K562 (cell line): Measurements from ENCODE around the gene EMILIN3. TPM values are rescaled to one million over a fixed set of nuclear protein-coding genes. Genes with fewer than 3 reads are reported as not detected.
A peak's percentile ranks its signal among the peaks of the same experiment; 100 is the strongest.

Source experiments
- ATF1 ChIP-seq, 2 experiments: fragments of 450-650 bp in 1 of 2; IDR thresholded peaks; 2 replicates each; pipeline ENCODE4 v1.6.1; 2016; ENCODE audit warnings: missing compliant biosample characterization in 1 of 2, missing genetic modification characterization in 1 of 2
- ATF2 ChIP-seq: sonication (generic); formaldehyde crosslinking; IDR thresholded peaks from 2 replicates; pipeline ENCODE4 v1.8.1; 2022; ENCODE audit warnings: missing genetic modification reagents
- BCLAF1 ChIP-seq, 2 experiments: fragments of 450-650 bp in 1 of 2; IDR thresholded peaks; 2 replicates each; pipeline ENCODE4 v1.6.1; 2011 to 2017; ENCODE audit warnings: low read depth in 2 of 2, antibody characterized with exemption in 1 of 2, borderline replicate concordance in 1 of 2, low read length in 1 of 2, mild to moderate bottlenecking in 1 of 2, mixed read lengths in 1 of 2; ENCODE audit not compliant: control insufficient read depth in 1 of 2
- CBFA2T2 ChIP-seq: fragments of 450-650 bp; conservative IDR thresholded peaks from 2 replicates; pipeline ENCODE4 v1.6.1; 2017; ENCODE audit warnings: mild to moderate bottlenecking
- DDX20 ChIP-seq: fragments of 450-650 bp; IDR thresholded peaks from 2 replicates; pipeline ENCODE4 v1.6.1; 2016; ENCODE audit warnings: missing genetic modification characterization, low read depth, mild to moderate bottlenecking, missing compliant biosample characterization, moderate library complexity
- DPF2 ChIP-seq: fragments of 450-650 bp; IDR thresholded peaks from 2 replicates; pipeline ENCODE4 v1.6.1; 2016
- ELK3 ChIP-seq: fragments of 450-650 bp; formaldehyde crosslinking; IDR thresholded peaks from 2 replicates; pipeline ENCODE4 v1.4.0; 2020; ENCODE audit warnings: mild to moderate bottlenecking
- HMGN3 ChIP-seq: IDR thresholded peaks from 2 replicates; pipeline ENCODE4 v1.6.1; 2011; ENCODE audit warnings: borderline replicate concordance, low read depth, mild to moderate bottlenecking, mixed read lengths, low read length; ENCODE audit not compliant: insufficient read length; ENCODE audit errors: extremely low read depth
- KDM2B ChIP-seq: fragments of 250-450 bp; sonication (Bioruptor Pico); IDR thresholded peaks from 2 replicates; pipeline ENCODE4 v1.8.0; 2021; ENCODE audit warnings: mild to moderate bottlenecking, moderate library complexity
- KHSRP ChIP-seq: fragments of 450-650 bp; IDR thresholded peaks from 2 replicates; pipeline ENCODE4 v1.6.1; 2017
- POLR2A ChIP-seq: fragments of 450-650 bp; conservative IDR thresholded peaks from 2 replicates; pipeline ENCODE4 v1.6.1; 2016
- POLR2G ChIP-seq: fragments of 200-400 bp; formaldehyde crosslinking; IDR thresholded peaks from 2 replicates; pipeline ENCODE4 v1.6.1; 2017; ENCODE audit warnings: low read depth, mild to moderate bottlenecking, antibody characterized with exemption, low read length, moderate library complexity
- TAF15 ChIP-seq: fragments of 200-400 bp; formaldehyde crosslinking; IDR thresholded peaks from 2 replicates; pipeline ENCODE4 v1.6.1; 2017; ENCODE audit warnings: mild to moderate bottlenecking, low read depth, low read length, moderate library complexity
- TAL1 ChIP-seq: fragments of 450-650 bp; IDR thresholded peaks from 2 replicates; pipeline ENCODE4 v1.6.1; 2016; ENCODE audit warnings: mild to moderate bottlenecking
- TCF15 ChIP-seq: fragments of 250-450 bp; sonication (Bioruptor Pico); IDR thresholded peaks from 2 replicates; pipeline ENCODE4 v1.8.0; 2022; ENCODE audit warnings: moderate library complexity, mild to moderate bottlenecking, inconsistent platforms
- TFE3 ChIP-seq: fragments of 450-650 bp; formaldehyde crosslinking; IDR thresholded peaks from 2 replicates; pipeline ENCODE4 v1.4.0; 2020; ENCODE audit warnings: mild to moderate bottlenecking, mixed read lengths
- ZBTB17 ChIP-seq: fragments of 450-650 bp; formaldehyde crosslinking; IDR thresholded peaks from 2 replicates; pipeline ENCODE4 v1.4.0; 2020; ENCODE audit warnings: mild to moderate bottlenecking
- ZNF23 ChIP-seq: fragments of 250-450 bp; sonication (Bioruptor Pico); IDR thresholded peaks from 2 replicates; pipeline ENCODE4 v1.4.0; 2020; ENCODE audit warnings: mild to moderate bottlenecking
- ZNF589 ChIP-seq: fragments of 200-800 bp; sonication (Bioruptor generic); IDR thresholded peaks from 2 replicates; pipeline ENCODE4 v1.6.1; 2016; ENCODE audit warnings: low read depth, missing genetic modification characterization, missing compliant biosample characterization
- ZNF696 ChIP-seq: fragments of 250-450 bp; sonication (Bioruptor Pico); conservative IDR thresholded peaks from 2 replicates; pipeline ENCODE4 v1.4.0; 2020; ENCODE audit warnings: mild to moderate bottlenecking, moderate library complexity
- ZNF785 ChIP-seq: fragments of 250-450 bp; sonication (Bioruptor Pico); IDR thresholded peaks from 2 replicates; pipeline ENCODE4 v1.4.0; 2020; ENCODE audit warnings: mild to moderate bottlenecking
- polyA plus RNA-seq, 8 experiments: library from polyadenylated mRNA; depleted of rRNA in 4 of 8; stranded (reverse) in 5 of 8; unstranded in 3 of 8; fragments of >200 nt; fragmentation: Nextera tagmentation in 2 of 8; fragmentation: Illumina TruSeq in 1 of 8; extraction: Ambion mirVana in 2 of 8; extraction: Trizol in 1 of 8; gene quantifications; 2 replicates each; pipeline versions ENCODE4 v1.2.1 to v1.2.3, GENCODE V29; 2011 to 2014; ENCODE audit warnings: inconsistent platforms in 1 of 8, missing spikeins in 1 of 8
- total RNA-seq, 7 experiments: library from RNA; depleted of rRNA in 6 of 7; stranded (reverse); fragments of >200 nt in 6 of 7; fragmentation: Illumina TruSeq in 2 of 7; extraction: Trizol in 2 of 7; gene quantifications; 2 replicates each; pipeline versions ENCODE4 v1.2.1 to v1.2.3, GENCODE V29; 2011 to 2021; ENCODE audit warnings: low replicate concordance in 1 of 7

EMILIN3 gene
- total and polyA plus RNA-seq, 9 of the 15 experiments (the other 6 are each of a cell fraction or from before 2014, with no cell fraction given) = 0.01 to 0.07 TPM; not detected in 7

GRCh38 chr20:41316602-41317545, 49.7 kb downstream of the EMILIN3 start (continued):
- TF ChIP-seq BCLAF1 (IDR thresholded peaks at IDR 0.05; ENCODE audit: borderline replicate concordance in 1 of 2, control insufficient read depth in 1 of 2, low read depth in 2 of 2, low read length in 1 of 2) (no peak), KDM2B (CRISPR knock-in tag) (no peak), ZNF785 (CRISPR knock-in tag) (no peak), ELK3 (CRISPR knock-in tag) (no peak), TAL1 (no peak), ZBTB17 (no peak), DPF2 (peak; percentile 29; the same call in 1 of the 2 replicates), KHSRP (no peak), TFE3 (CRISPR knock-in tag) (no peak), ATF1 (CRISPR knock-in tag; IDR thresholded peaks at IDR 0.05) (no peak), ATF1 (tag; IDR thresholded peaks at IDR 0.05) (no peak), ZNF696 (CRISPR knock-in tag) (no peak), ATF2 (CRISPR knock-in tag) (peak; percentile 53; the same call in 1 of the 2 replicates), POLR2G (peak; percentile 80), TAF15 (no peak), HMGN3 (peak; percentile 27), ZNF23 (CRISPR knock-in tag) (no peak), POLR2A (no peak; the same call in 1 of the 2 replicates), ZNF589 (CRISPR knock-in tag) (no peak), TCF15 (no peak), CBFA2T2 (no peak), DDX20 (tag) (no peak)
